Measurements from ENCODE around the gene BANP.

DNA sequence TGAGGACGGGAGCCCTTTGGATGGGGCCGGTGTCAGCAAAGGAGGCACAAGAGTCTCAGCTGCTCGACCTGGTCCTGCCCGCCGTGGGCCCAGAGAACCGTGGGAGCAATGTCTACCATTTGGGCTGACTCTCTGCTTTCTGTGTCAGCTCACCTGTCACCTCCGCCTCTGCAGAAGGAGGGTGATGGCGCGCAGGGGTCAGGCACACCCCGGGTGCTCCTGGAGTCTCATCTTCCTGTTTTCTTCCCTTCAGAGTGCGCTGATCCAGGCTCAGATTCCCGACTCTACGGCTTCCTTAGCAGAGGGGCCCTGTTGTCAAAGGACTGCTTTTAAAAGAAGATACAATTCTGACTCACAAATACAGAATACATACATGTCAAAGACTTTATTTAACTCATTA lies 167.1 kb downstream of the BANP start:
- TF ChIP-seq ZNF610 (tag by site-specific recombination; IDR thresholded peaks at IDR 0.05; ENCODE audit: borderline replicate concordance) (no peak), PATZ1 (tag by site-specific recombination; IDR thresholded peaks at IDR 0.05) (no peak), HOXD13 (CRISPR knock-in tag; IDR thresholded peaks at IDR 0.05; ENCODE audit: borderline replicate concordance) (no peak), SP2 (tag by site-specific recombination; IDR thresholded peaks at IDR 0.05) (no peak), ZBTB21 (tag by site-specific recombination; IDR thresholded peaks at IDR 0.05) (no peak), ZNF433 (tag by site-specific recombination; IDR thresholded peaks at IDR 0.05; ENCODE audit: low read depth) (no peak), GLI2 (tag by site-specific recombination; IDR thresholded peaks at IDR 0.05; ENCODE audit: borderline replicate concordance, low read depth) (no peak), ZNF132 (tag by site-specific recombination; IDR thresholded peaks at IDR 0.05; ENCODE audit: borderline replicate concordance) (no peak)
